Large intestine (tissue), 3 donors: Measurements from ENCODE around the gene STEAP1B. TPM values are rescaled to one million over a fixed set of nuclear protein-coding genes. Genes with fewer than 3 reads are reported as not detected.
"Not testable (repeated sequence)": the region's sequence is repeated elsewhere in the genome, so short reads cannot be mapped to it uniquely, and the experiment has no call there.

ENCODE experiments used
- DNase-seq, 2 donors: peaks; one replicate each; pipeline versions ENCODE4 v3.0.0 to v3.0.0-alpha.2; 2013
- H3K27ac ChIP-seq: one replicate; pipeline ENCODE4 v1.5.1; 2013; ENCODE audit warnings: low read length
- H3K27me3 ChIP-seq: 2 replicates; pipeline ENCODE4 v1.6.1; 2013; ENCODE audit warnings: low read length; ENCODE audit not compliant: control insufficient read depth, insufficient read depth
- H3K36me3 ChIP-seq: 2 replicates; pipeline ENCODE4 v1.6.1; 2013; ENCODE audit warnings: low read length; ENCODE audit not compliant: control insufficient read depth, insufficient read depth
- H3K4me1 ChIP-seq: one replicate; pipeline ENCODE4 v1.6.1; 2013; ENCODE audit warnings: low read length; ENCODE audit not compliant: control insufficient read depth, insufficient read depth
- H3K4me3 ChIP-seq: one replicate; pipeline ENCODE4 v1.5.1; 2013; ENCODE audit warnings: low read length
- H3K9me3 ChIP-seq: one replicate; pipeline ENCODE4 v1.6.1; 2013; ENCODE audit warnings: mild to moderate bottlenecking, low read depth, low read length, moderate library complexity; ENCODE audit not compliant: control insufficient read depth
- WGBS: methylation state at CpG from one replicate; pipeline ENCODE4 v1.1.5; 2013; ENCODE audit warnings: low lambda C conversion rate; ENCODE audit not compliant: insufficient coverage; 5-methylcytosine and 5-hydroxymethylcytosine counted together
- polyA plus RNA-seq: library from polyadenylated mRNA; unstranded; fragments of 120-200 nt; gene quantifications from one replicate; pipeline ENCODE4 v1.2.1, GENCODE V29; 2013

Gene STEAP1B
- polyA plus RNA-seq, 1 donor, result 1.5 TPM

DNA sequence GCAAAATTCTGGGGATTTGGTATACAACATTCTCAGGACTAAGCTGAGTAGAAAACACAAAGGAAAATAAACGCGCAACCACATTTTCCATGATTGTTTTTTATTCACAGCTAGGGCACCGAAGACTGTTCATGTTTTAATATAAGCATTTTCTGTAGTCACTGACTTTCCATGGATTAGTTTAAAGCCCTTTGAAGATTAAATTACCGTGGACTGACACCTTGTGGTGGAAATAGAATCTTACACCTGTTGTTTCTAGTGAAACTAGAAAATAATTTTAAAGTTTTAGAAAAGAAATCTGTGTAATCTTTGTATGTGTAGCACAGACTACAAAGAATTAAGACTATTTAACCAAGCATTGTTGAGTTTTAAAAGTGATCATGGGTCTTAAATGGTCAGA lies 1.3 kb upstream of the STEAP1B start:
- H3K27ac ChIP-seq, H3K4me1 ChIP-seq, H3K9me3 ChIP-seq, H3K4me3 ChIP-seq, H3K27me3 ChIP-seq, DNase-seq, H3K36me3 ChIP-seq: not testable (repeated sequence)
- no CpG with 5 or more reads among the region's 4 CpGs for WGBS

DNA sequence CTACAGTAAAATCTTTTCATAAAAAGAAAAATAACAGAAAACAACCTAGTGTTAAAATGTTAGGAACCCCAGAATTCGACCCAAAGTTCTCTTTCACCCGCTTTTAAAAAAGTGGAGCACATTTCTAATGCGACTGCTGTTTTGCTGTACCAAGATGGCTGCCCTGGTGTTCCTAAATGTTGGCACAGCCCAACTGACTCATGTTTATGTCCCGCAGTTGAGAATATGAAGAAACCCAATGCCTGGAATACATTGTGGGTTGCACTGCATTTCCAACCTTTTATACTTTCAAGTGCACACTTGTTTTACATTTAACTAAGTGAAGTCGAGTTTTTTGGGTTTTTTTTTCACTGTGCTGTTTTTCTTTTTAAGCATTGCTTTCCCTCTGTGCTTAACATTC lies 944 bp downstream of the STEAP1B start:
- no peak overlapping the region for H3K4me3 ChIP-seq
- H3K36me3 ChIP-seq, result no peaks in the 10 kb centered on the region
- H3K27me3 ChIP-seq, result peaks cover 8% of the 10 kb centered on the region
- H3K4me1 ChIP-seq, result peaks cover 8% of the 10 kb centered on the region
- no peak overlapping the region for H3K27ac ChIP-seq
- peaks cover 4% of the 10 kb centered on the region for H3K9me3 ChIP-seq
- WGBS, result 100% methylated on average over 3 of the region's 5 CpGs
- no peak for DNase-seq

DNA sequence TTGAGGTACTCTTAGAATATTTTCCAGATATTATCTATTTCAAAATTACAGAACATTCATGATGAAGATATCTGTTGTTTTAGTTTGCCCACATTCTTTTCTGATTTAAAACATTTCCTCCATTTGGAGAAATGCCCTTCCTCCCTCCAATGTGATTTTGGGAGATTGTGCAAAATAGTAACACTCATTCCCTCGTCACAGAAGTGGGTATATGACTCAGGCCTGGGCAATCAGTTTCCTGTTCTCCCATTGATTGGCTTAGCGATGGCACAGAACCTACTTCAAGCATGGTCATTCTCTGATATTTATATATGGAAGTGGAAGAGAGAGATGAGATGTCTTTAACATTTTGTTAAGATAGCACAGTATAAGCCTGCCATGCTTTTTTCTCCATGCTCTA lies 3.1 kb downstream of the STEAP1B start:
- not testable (repeated sequence) for H3K36me3 ChIP-seq, H3K4me1 ChIP-seq, H3K27ac ChIP-seq, H3K4me3 ChIP-seq, H3K9me3 ChIP-seq, H3K27me3 ChIP-seq, DNase-seq
- WGBS, result no CpG with 5 or more reads among the region's 2 CpGs

DNA sequence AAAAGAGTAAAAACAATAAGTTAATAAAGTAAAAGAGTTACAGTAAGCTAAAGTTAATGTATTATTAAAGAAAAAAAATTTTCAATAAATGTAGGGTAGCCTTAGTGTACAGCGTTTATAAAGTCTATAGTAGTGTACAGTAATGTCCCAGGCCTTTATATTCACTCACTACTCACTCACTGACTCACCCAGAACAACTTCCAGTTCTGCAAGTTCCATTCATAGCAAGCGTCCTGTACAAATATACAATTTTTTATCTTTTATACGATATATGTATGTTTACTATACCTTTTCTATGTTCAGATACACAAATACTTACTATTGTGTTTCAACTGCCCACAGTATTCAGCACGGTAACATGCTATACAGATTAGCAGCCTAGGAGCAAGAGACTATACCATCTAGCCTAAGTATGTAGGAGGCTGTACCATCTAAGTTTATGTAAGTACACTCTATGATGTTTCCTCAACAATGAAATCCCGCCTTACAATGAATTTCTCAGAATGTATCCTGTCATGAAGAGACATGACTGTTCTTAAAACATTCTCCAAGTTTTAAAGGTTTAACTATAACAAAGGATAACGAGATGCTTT lies 3.6 kb downstream of the STEAP1B start:
- not testable (repeated sequence) for H3K4me3 ChIP-seq, H3K27ac ChIP-seq, H3K9me3 ChIP-seq, H3K4me1 ChIP-seq, H3K27me3 ChIP-seq, DNase-seq, H3K36me3 ChIP-seq
- 87% methylated on average over 3 of the region's 6 CpGs for WGBS

DNA sequence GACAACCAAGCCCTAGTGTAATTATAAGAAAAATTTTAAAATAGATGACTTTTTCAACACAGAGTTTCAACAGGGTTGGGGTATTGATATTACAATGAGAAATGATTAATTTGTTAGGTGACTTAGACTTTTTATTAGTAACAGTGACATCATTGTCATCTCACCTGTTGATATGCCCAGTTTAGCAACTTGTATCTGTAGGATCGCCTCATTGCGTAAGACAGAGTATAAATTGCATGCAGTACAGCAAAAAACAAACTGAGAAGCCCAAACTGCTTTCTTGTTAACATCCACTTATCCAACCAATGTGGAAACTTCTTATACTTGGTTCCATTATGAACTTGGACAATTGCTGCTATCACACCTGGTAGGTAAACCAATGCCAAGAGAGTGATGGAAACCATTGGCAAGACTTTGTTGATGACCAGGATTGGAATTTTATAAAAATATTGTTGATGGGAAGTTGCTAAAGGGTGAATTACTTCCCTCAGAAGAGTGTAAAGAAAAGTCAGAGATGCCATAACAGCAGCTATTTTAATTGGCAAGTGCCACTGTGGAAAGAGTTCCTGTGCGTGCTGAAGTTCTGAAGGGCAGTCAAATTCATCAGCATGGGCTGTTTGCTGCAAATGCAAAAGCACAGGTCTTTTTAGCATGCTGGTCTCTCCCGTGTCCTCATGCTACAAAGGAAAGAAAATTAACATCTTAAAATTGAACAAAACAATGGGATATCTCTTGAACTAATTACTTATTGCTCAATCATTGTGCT lies 6.6 kb downstream of the STEAP1B start:
- H3K27me3 ChIP-seq, H3K4me1 ChIP-seq, H3K36me3 ChIP-seq, H3K27ac ChIP-seq, DNase-seq, H3K4me3 ChIP-seq, H3K9me3 ChIP-seq: not testable (repeated sequence)
- 100% methylated on average over 1 of the region's 4 CpGs for WGBS

DNA sequence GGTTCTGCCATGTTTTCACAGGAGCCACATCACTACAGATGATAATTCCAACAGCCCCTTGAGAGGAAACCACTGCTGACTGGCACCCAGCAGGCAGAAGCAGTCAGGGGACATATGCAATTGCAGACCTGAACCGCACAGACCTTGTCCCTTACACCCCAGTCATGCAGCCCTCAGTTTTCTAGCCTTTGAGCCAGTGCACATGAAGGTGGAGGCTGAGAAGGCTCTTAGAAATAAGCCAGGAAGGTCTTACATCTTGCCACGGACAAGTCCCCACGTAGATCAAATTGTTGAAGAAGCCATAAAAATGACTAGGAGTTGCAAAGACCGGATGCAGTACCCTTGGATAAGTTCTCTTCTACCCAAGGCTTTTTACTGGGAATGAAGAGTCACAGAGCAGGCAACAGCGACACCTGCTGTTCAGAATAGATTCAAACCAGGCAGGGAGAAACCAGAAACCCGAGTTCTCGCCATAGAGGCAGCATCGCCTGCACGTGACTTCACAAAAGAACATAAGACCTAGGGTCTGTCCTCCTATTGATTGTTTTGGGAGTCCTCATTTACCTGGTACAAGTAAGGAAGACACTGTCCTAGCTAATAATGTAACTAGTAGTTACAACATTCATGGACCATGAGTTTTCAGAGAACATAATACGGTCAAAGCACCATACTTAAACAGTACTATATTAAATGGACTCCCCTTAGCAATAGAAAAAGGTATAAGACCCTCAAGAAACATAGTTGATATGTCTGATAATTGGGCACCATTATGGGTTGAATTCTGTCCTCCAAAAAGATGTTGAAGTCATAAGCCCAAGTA lies 11.1 kb downstream of the STEAP1B start:
- WGBS, result no CpG with 5 or more reads among the region's 10 CpGs
- H3K9me3 ChIP-seq, result no peaks in the 10 kb centered on the region
- H3K4me3 ChIP-seq, result no peak overlapping the region
- DNase-seq, result peak; percentile 61 to 62
- no peaks in the 10 kb centered on the region for H3K4me1 ChIP-seq
- H3K27me3 ChIP-seq, result no peaks in the 10 kb centered on the region
- H3K27ac ChIP-seq, result no peak overlapping the region
- no peaks in the 10 kb centered on the region for H3K36me3 ChIP-seq

DNA sequence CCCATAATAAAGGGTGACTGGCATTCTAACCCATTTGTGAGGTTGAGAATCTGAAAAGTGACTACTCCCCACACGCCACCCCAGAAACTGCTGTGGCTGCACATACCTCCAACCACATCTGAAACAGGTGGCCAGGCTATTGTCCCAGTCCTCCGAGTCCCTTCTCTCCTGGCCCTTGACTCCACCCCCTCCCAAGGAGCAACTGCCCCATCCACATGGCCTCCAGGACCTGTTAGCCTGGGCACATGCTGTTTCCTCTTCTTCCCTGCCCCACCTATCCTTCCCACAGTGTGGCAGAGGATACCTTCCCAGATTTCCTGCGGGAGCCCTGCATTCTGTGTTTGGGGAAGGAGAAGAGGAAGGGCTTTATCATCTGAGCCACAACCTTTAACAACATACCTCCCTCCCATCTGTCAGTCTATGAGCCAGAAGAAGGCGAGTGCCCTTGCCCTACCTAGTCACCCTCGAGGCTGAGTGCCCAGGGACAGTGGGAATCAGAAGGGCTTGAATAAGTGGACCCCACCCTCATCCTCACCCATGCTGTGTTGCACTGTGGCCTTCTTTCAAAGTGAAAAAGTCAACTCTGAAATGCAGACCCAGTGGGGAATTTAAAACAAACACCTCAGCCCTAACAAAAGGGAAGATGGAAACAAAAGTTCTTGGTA lies 11.9 kb downstream of the STEAP1B start:
- Histone ChIP-seq H3K36me3 (no peaks in the 10 kb centered on the region), H3K27me3 (no peaks in the 10 kb centered on the region), H3K4me3 (no peak overlapping the region), H3K27ac (no peak overlapping the region), H3K4me1 (no peaks in the 10 kb centered on the region), H3K9me3 (no peaks in the 10 kb centered on the region)
- no peak for DNase-seq
- no CpG with 5 or more reads among the region's 5 CpGs for WGBS

DNA sequence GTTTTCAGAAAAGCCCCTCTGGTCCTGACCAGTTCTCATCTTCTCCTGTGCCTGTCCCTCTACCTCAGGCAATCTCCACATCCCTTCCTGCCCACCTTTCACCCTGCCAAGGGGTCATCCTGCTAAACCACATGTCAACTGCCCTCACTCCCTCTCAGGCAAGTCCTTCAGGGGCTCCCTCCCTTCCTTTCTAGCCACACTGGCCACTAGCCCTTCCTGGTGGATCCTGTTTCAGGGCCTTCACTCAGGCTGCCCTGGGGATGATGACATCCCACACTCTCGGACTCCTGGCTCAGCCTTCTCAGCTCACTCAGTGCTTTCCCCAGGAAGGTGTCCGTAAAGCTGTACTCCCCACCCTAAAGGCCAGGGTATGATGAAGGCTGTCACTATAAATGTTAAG lies 13.4 kb downstream of the STEAP1B start:
- Histone ChIP-seq H3K27ac (no peak overlapping the region), H3K4me3 (no peak overlapping the region), H3K27me3 (no peaks in the 10 kb centered on the region), H3K9me3 (no peaks in the 10 kb centered on the region), H3K4me1 (no peaks in the 10 kb centered on the region), H3K36me3 (no peaks in the 10 kb centered on the region)
- no CpG with 5 or more reads among the region's 2 CpGs for WGBS
- no peak for DNase-seq

DNA sequence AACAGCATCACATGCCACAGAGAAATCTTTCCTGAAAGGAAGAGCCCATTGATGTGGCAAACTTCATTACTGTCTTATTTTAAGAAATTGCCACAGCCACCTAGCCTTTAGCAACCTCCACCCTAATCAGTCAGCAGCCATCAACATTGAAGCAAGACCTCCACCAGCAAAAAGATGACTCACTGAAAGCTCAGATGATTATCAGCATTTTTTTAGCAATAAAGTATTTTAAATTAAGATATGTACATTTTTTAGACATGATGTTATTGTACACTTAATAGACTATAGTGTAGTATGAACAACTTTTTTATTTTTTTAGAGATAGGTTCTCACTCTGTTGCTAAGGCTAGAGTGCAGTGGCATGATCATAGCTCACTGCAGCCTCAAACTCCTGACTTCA lies 14.8 kb downstream of the STEAP1B start:
- Histone ChIP-seq H3K27me3 (no peaks in the 10 kb centered on the region), H3K36me3 (no peaks in the 10 kb centered on the region), H3K27ac (no peak overlapping the region), H3K4me1 (no peaks in the 10 kb centered on the region), H3K4me3 (no peak overlapping the region), H3K9me3 (no peaks in the 10 kb centered on the region)
- no peak for DNase-seq

DNA sequence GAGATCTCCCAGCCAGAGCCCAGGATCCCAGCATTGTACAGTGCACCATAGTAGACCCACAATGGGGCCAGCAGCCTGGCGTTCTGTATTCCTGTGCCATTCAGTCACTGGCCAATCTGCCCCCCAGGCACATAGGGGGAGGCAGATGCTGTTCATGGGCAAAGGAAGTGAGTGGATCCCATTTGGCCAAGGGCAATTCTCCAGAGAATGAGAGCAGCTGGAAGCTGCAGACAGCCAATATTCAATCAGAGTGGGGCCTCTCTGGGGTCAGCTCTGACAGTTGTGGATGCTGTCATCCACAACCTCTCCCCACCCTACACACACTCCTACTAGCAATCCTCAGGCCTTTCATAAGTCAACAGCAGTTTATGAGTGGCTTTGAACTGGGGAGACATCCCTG lies 17.5 kb downstream of the STEAP1B start:
- WGBS, result no CpG with 5 or more reads among the region's 1 CpG
- Histone ChIP-seq H3K9me3 (no peaks in the 10 kb centered on the region), H3K4me1 (peaks cover 4% of the 10 kb centered on the region), H3K27ac (no peak overlapping the region), H3K4me3 (no peak overlapping the region), H3K27me3 (no peaks in the 10 kb centered on the region), H3K36me3 (no peaks in the 10 kb centered on the region)
- DNase-seq, result no peak
